ENCODE measurements around the gene ZC3H11A.

ZC3H11A gene

GRCh38 chr1:203764105-203765028, 31.1 kb upstream of the ZC3H11A start:
- no peak overlapping the region for H3K9ac ChIP-seq
- no peak for TF ChIP-seq CTCF (IDR thresholded peaks at IDR 0.05)
- H3K36me3 ChIP-seq (ENCODE audit: control insufficient read depth, insufficient read depth, low read length) = no peaks in the 10 kb centered on the region
- H3K27ac ChIP-seq = no peak overlapping the region
- H2AFZ ChIP-seq = no peak overlapping the region
- no peaks in the 10 kb centered on the region for H3K27me3 ChIP-seq (ENCODE audit: control insufficient read depth, insufficient read depth, low read length)
- no peaks in the 10 kb centered on the region for H3K9me3 ChIP-seq (ENCODE audit: control insufficient read depth, low read length)
- H3K79me2 ChIP-seq = no peaks in the 10 kb centered on the region
- H3K4me3 ChIP-seq (ENCODE audit: low read depth, low read length) = no peak overlapping the region
- no peak overlapping the region for H3K4me2 ChIP-seq (ENCODE audit: low read length)
- no peaks in the 10 kb centered on the region for H3K4me1 ChIP-seq

- no peak for TF ChIP-seq CTCF (IDR thresholded peaks at IDR 0.05)
- no peak within 1 kb of the TSS for H2AFZ ChIP-seq
- H3K9ac ChIP-seq = no peak within 1 kb of the TSS
- H3K79me2 ChIP-seq = no peaks in the 10 kb centered on the region
- H3K9me3 ChIP-seq (ENCODE audit: control insufficient read depth, low read length) = no peaks in the 10 kb centered on the region
- H3K4me3 ChIP-seq (ENCODE audit: low read depth, low read length) = no peak within 1 kb of the TSS
- no peak within 1 kb of the TSS for H3K4me2 ChIP-seq (ENCODE audit: low read length)
- H3K27ac ChIP-seq = no peak within 1 kb of the TSS
- no peaks in the 10 kb centered on the region for H3K36me3 ChIP-seq (ENCODE audit: control insufficient read depth, insufficient read depth, low read length)
- no peaks in the 10 kb centered on the region for H3K27me3 ChIP-seq (ENCODE audit: control insufficient read depth, insufficient read depth, low read length)
- no peaks in the 10 kb centered on the region for H3K4me1 ChIP-seq
Measured at GRCh38 chr1:203765029-203765837, 30.2 kb upstream of the ZC3H11A start, which contains the start of gene LAX1. LAX1 (plus strand) TSS chr1:203765183; CDS start chr1:203765566, 383 bp downstream.

- Histone ChIP-seq H3K27me3 (ENCODE audit: control insufficient read depth, insufficient read depth, low read length) (no peaks in the 10 kb centered on the region), H3K79me2 (no peaks in the 10 kb centered on the region), H3K9me3 (ENCODE audit: control insufficient read depth, low read length) (no peaks in the 10 kb centered on the region), H3K4me2 (ENCODE audit: low read length) (no peak overlapping the region), H3K4me3 (ENCODE audit: low read depth, low read length) (no peak overlapping the region), H3K36me3 (ENCODE audit: control insufficient read depth, insufficient read depth, low read length) (no peaks in the 10 kb centered on the region), H3K27ac (no peak overlapping the region), H3K4me1 (no peaks in the 10 kb centered on the region), H2AFZ (no peak overlapping the region), H3K9ac (no peak overlapping the region)
- TF ChIP-seq CTCF (IDR thresholded peaks at IDR 0.05) = no peak
Measured at GRCh38 chr1:203768256-203768655, 27.2 kb upstream of the ZC3H11A start.

- Histone ChIP-seq H2AFZ (no peak overlapping the region), H3K27me3 (ENCODE audit: control insufficient read depth, insufficient read depth, low read length) (no peaks in the 10 kb centered on the region), H3K9ac (no peak overlapping the region), H3K36me3 (ENCODE audit: control insufficient read depth, insufficient read depth, low read length) (no peaks in the 10 kb centered on the region), H3K9me3 (ENCODE audit: control insufficient read depth, low read length) (no peaks in the 10 kb centered on the region), H3K4me1 (no peaks in the 10 kb centered on the region), H3K27ac (no peak overlapping the region), H3K79me2 (no peaks in the 10 kb centered on the region), H3K4me3 (ENCODE audit: low read depth, low read length) (peak overlapping the region; percentile 3), H3K4me2 (ENCODE audit: low read length) (peak overlapping the region; percentile 26)
- TF ChIP-seq CTCF (IDR thresholded peaks at IDR 0.05) = no peak
Measured at GRCh38 chr1:203769505-203770343, 25.7 kb upstream of the ZC3H11A start.

Measured in parathyroid adenoma (tissue), 2 donors.